GM12891 (cell line): Measurements from ENCODE around the gene MAST2.
"Not testable (repeated sequence)": the region's sequence is repeated elsewhere in the genome, so short reads cannot be mapped to it uniquely, and the experiment has no call there.

ENCODE experiments used
- DNase-seq: peaks from one replicate; pipeline ENCODE4 v3.0.0; 2011; ENCODE audit warnings: low spot score; ENCODE audit not compliant: insufficient read length
- FAIRE-seq: peaks from 2 replicates; lab custom pipeline; 2011; peaks lifted over from hg19 to GRCh38; lab: Jason Lieb, UNC
- PAX5 ChIP-seq: IDR thresholded peaks from 2 replicates; pipeline ENCODE4 v1.6.1; 2011; ENCODE audit warnings: low read length, moderate library complexity, mild to moderate bottlenecking; ENCODE audit not compliant: insufficient read depth, severe bottlenecking
- POLR2A ChIP-seq: IDR thresholded peaks from 2 replicates; pipeline ENCODE4 v1.6.1; 2011; ENCODE audit warnings: low read depth, low read length, control low read depth
- POLR2AphosphoS5 ChIP-seq: IDR thresholded peaks from 2 replicates; pipeline ENCODE4 v1.6.1; 2011; ENCODE audit warnings: low read depth, low read length, control low read depth
- POU2F2 ChIP-seq: IDR thresholded peaks from 2 replicates; pipeline ENCODE4 v1.6.1; 2011; ENCODE audit warnings: low read depth, mild to moderate bottlenecking, control low read depth, low read length, moderate library complexity
- SPI1 ChIP-seq: IDR thresholded peaks from 2 replicates; pipeline ENCODE4 v1.6.1; 2011; ENCODE audit warnings: low read depth, low read length, control low read depth
- TAF1 ChIP-seq: IDR thresholded peaks from 2 replicates; pipeline ENCODE4 v1.6.1; 2011; ENCODE audit warnings: low read depth, low read length, control low read depth

Gene MAST2

GRCh38 chr1:45952072-45952471 is 148.7 kb downstream of the MAST2 start:
- FAIRE-seq (no peak), DNase-seq (no peak)
- TF ChIP-seq POU2F2 (no peak), POLR2AphosphoS5 (no peak), SPI1 (no peak), PAX5 (no peak), POLR2A (no peak), TAF1 (no peak)

GRCh38 chr1:45953934-45954847 is 150.8 kb downstream of the MAST2 start:
- FAIRE-seq, result no peak

GRCh38 chr1:45957684-45958083 is 154.3 kb downstream of the MAST2 start:
- no peak for TF ChIP-seq POLR2AphosphoS5
- TF ChIP-seq POLR2A, result no peak
- no peak for TF ChIP-seq SPI1
- no peak for TF ChIP-seq POU2F2
- TF ChIP-seq TAF1, result no peak
- no peak for TF ChIP-seq PAX5
- DNase-seq, result no peak
- no peak for FAIRE-seq

More at GRCh38 chr1:45953934-45954847, 150.8 kb downstream of the MAST2 start:
- DNase-seq, result no peak
- TF ChIP-seq TAF1, result no peak
- TF ChIP-seq PAX5, result no peak
- TF ChIP-seq POLR2AphosphoS5, result no peak
- TF ChIP-seq POLR2A, result no peak
- TF ChIP-seq POU2F2, result no peak
- TF ChIP-seq SPI1, result no peak

- no peak for TF ChIP-seq POLR2AphosphoS5
- no peak for TF ChIP-seq TAF1
- TF ChIP-seq POLR2A, result no peak
- no peak for TF ChIP-seq POU2F2
- no peak for TF ChIP-seq PAX5
- no peak for TF ChIP-seq SPI1
- FAIRE-seq, result no peak
- no peak for DNase-seq
These were observed 154.9 kb downstream of the MAST2 start for GRCh38 chr1:45958317-45958716.

- TF ChIP-seq POLR2A (no peak), SPI1 (no peak), TAF1 (no peak), PAX5 (no peak), POU2F2 (no peak), POLR2AphosphoS5 (no peak)
- no peak for FAIRE-seq
These were observed 157.7 kb downstream of the MAST2 start for GRCh38 chr1:45960930-45961715.

GRCh38 chr1:45961936-45962335 is 158.5 kb downstream of the MAST2 start:
- FAIRE-seq, DNase-seq: not testable (repeated sequence)

More at GRCh38 chr1:45960930-45961715, 157.7 kb downstream of the MAST2 start:
- DNase-seq, result no peak

GRCh38 chr1:45968941-45969666 is 165.7 kb downstream of the MAST2 start:
- DNase-seq (no peak), FAIRE-seq (no peak)
- TF ChIP-seq SPI1, result no peak
- TF ChIP-seq POU2F2, result no peak
- no peak for TF ChIP-seq POLR2A
- TF ChIP-seq POLR2AphosphoS5, result no peak
- TF ChIP-seq PAX5, result no peak

- no peak for TF ChIP-seq POLR2A
- TF ChIP-seq TAF1, result no peak
- TF ChIP-seq POLR2AphosphoS5, result no peak
- no peak for TF ChIP-seq POU2F2
- TF ChIP-seq PAX5, result no peak
- TF ChIP-seq SPI1, result no peak
- DNase-seq, result no peak
- FAIRE-seq, result no peak
These were observed 166.5 kb downstream of the MAST2 start for GRCh38 chr1:45969866-45970265.

- no peak for TF ChIP-seq POLR2A
- TF ChIP-seq POU2F2, result no peak
- TF ChIP-seq PAX5, result no peak
- TF ChIP-seq TAF1, result no peak
- no peak for TF ChIP-seq SPI1
- TF ChIP-seq POLR2AphosphoS5, result no peak
- FAIRE-seq, result no peak
These were observed 167.9 kb downstream of the MAST2 start for GRCh38 chr1:45971335-45971734.

More at GRCh38 chr1:45971335-45971734, 167.9 kb downstream of the MAST2 start:
- DNase-seq, result no peak
